RWPE2 (cell line): ENCODE data around the gene CELF1.

Source experiments
- ATAC-seq: fragments of 200-7000 bp; cut with Tn5 transposase; 3 replicates; pipeline ENCODE4 v1.9.1; 2021; ENCODE audit warnings: low read depth
- DNase-seq: peaks from one replicate; pipeline ENCODE4 v3.0.0-alpha.2; 2020; ENCODE audit warnings: low spot score
- H3K27ac ChIP-seq: fragments of 450-650 bp; 2 replicates; pipeline ENCODE4 v1.5.1; 2017; ENCODE audit warnings: mild to moderate bottlenecking; ENCODE audit not compliant: poor library complexity, severe bottlenecking
- H3K27me3 ChIP-seq: fragments of 250-450 bp; sonication (Bioruptor Pico); 2 replicates; pipeline ENCODE4 v1.5.1; 2021; ENCODE audit warnings: mild to moderate bottlenecking, moderate library complexity; ENCODE audit not compliant: insufficient read depth, poor library complexity, severe bottlenecking
- H3K36me3 ChIP-seq: fragments of 250-450 bp; sonication (Bioruptor Pico); 2 replicates; pipeline ENCODE4 v1.5.1; 2020; ENCODE audit warnings: low read depth, mild to moderate bottlenecking, moderate library complexity
- H3K4me1 ChIP-seq: fragments of 250-450 bp; sonication (Bioruptor Pico); 2 replicates; pipeline ENCODE4 v1.5.1; 2021; ENCODE audit warnings: mild to moderate bottlenecking, moderate library complexity; ENCODE audit not compliant: insufficient read depth, poor library complexity, severe bottlenecking
- H3K4me3 ChIP-seq: fragments of 250-450 bp; sonication (Bioruptor Pico); 2 replicates; pipeline ENCODE4 v1.5.1; 2021; ENCODE audit warnings: mild to moderate bottlenecking, moderate library complexity; ENCODE audit not compliant: severe bottlenecking
- H3K9me3 ChIP-seq: fragments of 250-450 bp; sonication (Bioruptor Pico); 2 replicates; pipeline ENCODE4 v1.5.1; 2021; ENCODE audit warnings: mild to moderate bottlenecking, moderate library complexity; ENCODE audit not compliant: severe bottlenecking
- CTCF ChIP-seq: fragments of 450-650 bp; IDR thresholded peaks from one replicate; pipeline ENCODE4 v1.5.1; 2017; ENCODE audit warnings: mild to moderate bottlenecking, moderate library complexity; ENCODE audit not compliant: poor library complexity, severe bottlenecking

CELF1 gene

GRCh38 chr11:47545298-47545697 lies 7.6 kb downstream of the CELF1 start:
- Histone ChIP-seq H3K27me3 (no peaks in the 10 kb centered on the region), H3K36me3 (peaks cover 36% of the 10 kb centered on the region), H3K4me1 (peaks cover 37% of the 10 kb centered on the region), H3K27ac (no peak overlapping the region), H3K9me3 (no peaks in the 10 kb centered on the region), H3K4me3 (no peak overlapping the region)
- DNase-seq (no peak), ATAC-seq (no peak)
- no peak for TF ChIP-seq CTCF

GRCh38 chr11:47541070-47541469 lies 11.9 kb downstream of the CELF1 start:
- no peaks in the 10 kb centered on the region for H3K9me3 ChIP-seq
- H3K4me1 ChIP-seq: peaks cover 33% of the 10 kb centered on the region
- H3K27me3 ChIP-seq: no peaks in the 10 kb centered on the region
- TF ChIP-seq CTCF: no peak
- H3K36me3 ChIP-seq: peaks cover 15% of the 10 kb centered on the region
- ATAC-seq (no peak), DNase-seq (no peak)
- peak overlapping the region; percentile 98 for H3K27ac ChIP-seq
- no peak overlapping the region for H3K4me3 ChIP-seq

GRCh38 chr11:47539681-47540039 lies 13.3 kb downstream of the CELF1 start:
- Histone ChIP-seq H3K36me3 (peaks cover 16% of the 10 kb centered on the region), H3K4me3 (no peak overlapping the region), H3K9me3 (no peaks in the 10 kb centered on the region), H3K27ac (peak overlapping the region; percentile 98), H3K27me3 (no peaks in the 10 kb centered on the region), H3K4me1 (peaks cover 35% of the 10 kb centered on the region)
- no peak for TF ChIP-seq CTCF
- DNase-seq: no peak
- peak; percentile 20 for ATAC-seq

GRCh38 chr11:47538741-47539565 lies 14.0 kb downstream of the CELF1 start:
- H3K27ac ChIP-seq: peak overlapping the region; percentile 98

More at GRCh38 chr11:47538741-47539565, 14.0 kb downstream of the CELF1 start:
- DNase-seq (no peak), ATAC-seq (no peak)
- H3K27me3 ChIP-seq: no peaks in the 10 kb centered on the region
- no peaks in the 10 kb centered on the region for H3K9me3 ChIP-seq
- TF ChIP-seq CTCF: no peak
- peaks cover 42% of the 10 kb centered on the region for H3K4me1 ChIP-seq
- H3K4me3 ChIP-seq: no peak overlapping the region
- peaks cover 23% of the 10 kb centered on the region for H3K36me3 ChIP-seq
